Left ventricle myocardium inferior (tissue), 1 donor: Measurements from ENCODE around the gene SMC4. TPM values are rescaled to one million over a fixed set of nuclear protein-coding genes. Genes with fewer than 3 reads are reported as not detected.

ENCODE experiments used
- DNase-seq: peaks from one replicate; pipeline ENCODE4 v3.0.0-alpha.2; 2020
- H3K27ac ChIP-seq: fragments of 200-600 bp; replicated peaks from 2 replicates; pipeline ENCODE4 v1.8.0; 2021
- H3K27me3 ChIP-seq: fragments of 200-600 bp; 2 replicates; pipeline ENCODE4 v1.8.0; 2021; ENCODE audit warnings: low read depth
- H3K36me3 ChIP-seq: fragments of 200-600 bp; 2 replicates; pipeline ENCODE4 v1.8.0; 2021
- H3K4me1 ChIP-seq: fragments of 200-600 bp; 2 replicates; pipeline ENCODE4 v1.8.0; 2021
- H3K4me3 ChIP-seq: fragments of 200-600 bp; 2 replicates; pipeline ENCODE4 v1.8.0; 2021; ENCODE audit warnings: mild to moderate bottlenecking, moderate library complexity
- H3K9me3 ChIP-seq: fragments of 200-600 bp; replicated peaks from 2 replicates; pipeline ENCODE4 v1.8.0; 2021
- CTCF ChIP-seq: fragments of 200-600 bp; IDR thresholded peaks from 2 replicates; pipeline ENCODE4 v1.8.0; 2021; ENCODE audit warnings: antibody characterized with exemption, mild to moderate bottlenecking, borderline replicate concordance
- intact Hi-C: fragments of 100-400 bp; cut with micrococcal nuclease; formaldehyde crosslinking; loops from one replicate; pipeline ENCODE4 v1.11.0; 2022
- total RNA-seq: library from RNA; stranded (reverse); fragmentation: NEBNext Ultra II Directional; extraction: Animal tissue kit (Norgen Biotek cat#: 25700); gene quantifications from one replicate; pipeline ENCODE4 v1.2.1, GENCODE V29; 2021
- donor health status: DM: no; HTN: yes; CAD: no; lungs with severe emphysema.

SMC4 gene
- total RNA-seq, 1 donor from 2014 or later: 18.4 TPM

DNA sequence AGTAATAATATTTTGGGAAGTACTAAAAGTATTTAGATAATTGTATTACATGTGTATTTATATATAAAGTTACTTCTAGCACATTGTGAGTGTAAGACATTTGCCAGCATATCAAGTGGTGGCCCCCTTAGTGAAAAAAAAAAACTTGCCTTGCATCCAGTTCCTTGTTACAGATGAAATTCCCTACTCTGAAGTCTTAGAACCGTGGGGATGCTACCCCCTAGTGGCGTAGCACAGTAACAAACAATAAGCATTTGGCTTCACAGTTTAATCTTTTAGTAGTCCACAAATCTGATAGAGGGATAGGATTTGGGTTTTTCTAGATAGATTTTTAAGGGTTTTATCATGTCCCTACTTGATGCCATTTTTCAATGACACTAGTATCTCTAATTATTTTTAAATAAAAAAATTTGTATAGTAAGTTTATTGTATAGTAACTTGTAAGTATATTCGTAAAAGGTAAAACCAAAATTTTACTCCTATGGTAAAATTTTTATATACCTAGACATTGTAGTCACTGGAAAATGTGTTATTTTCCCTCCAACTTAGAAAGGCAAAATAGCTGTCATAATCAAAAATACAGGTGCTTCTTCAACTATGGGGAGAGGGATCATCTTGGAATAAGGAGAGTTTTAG lies 14.3 kb downstream of the SMC4 start:
- Histone ChIP-seq H3K4me3 (no peak overlapping the region), H3K27ac (no peak overlapping the region), H3K9me3 (no peaks in the 10 kb centered on the region), H3K36me3 (peaks cover 34% of the 10 kb centered on the region), H3K27me3 (no peaks in the 10 kb centered on the region), H3K4me1 (no peaks in the 10 kb centered on the region)
- intact Hi-C loops: loop anchor here (5.0 kb wide), 2 partner anchors 251 to 381 kb away; no protein-coding TSS in a partner anchor
- DNase-seq: no peak
- TF ChIP-seq CTCF: peak; percentile 91

DNA sequence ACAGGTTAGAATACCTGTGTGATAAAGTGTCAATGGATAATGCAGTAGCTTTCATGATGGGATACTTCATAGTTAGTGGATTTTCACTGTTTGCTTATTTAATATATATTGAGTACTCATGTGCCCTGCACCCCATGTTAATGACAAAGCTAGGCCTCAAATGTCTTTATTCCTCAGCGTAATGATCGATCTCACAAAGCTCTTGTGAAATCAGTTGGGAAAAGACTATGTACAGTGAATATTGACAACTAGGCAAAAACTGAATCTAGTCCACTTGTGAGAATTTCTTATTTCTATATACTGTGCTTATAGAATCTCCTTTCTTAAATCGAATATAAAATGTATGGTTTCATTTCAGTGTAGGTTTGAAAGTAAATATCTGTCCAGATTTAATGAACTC lies 17.9 kb downstream of the SMC4 start:
- intact Hi-C loops: no loop called here
- no peak for TF ChIP-seq CTCF
- no peaks in the 10 kb centered on the region for H3K4me1 ChIP-seq
- DNase-seq: no peak
- no peak overlapping the region for H3K4me3 ChIP-seq
- no peaks in the 10 kb centered on the region for H3K9me3 ChIP-seq
- peaks cover 65% of the 10 kb centered on the region for H3K36me3 ChIP-seq
- no peak overlapping the region for H3K27ac ChIP-seq
- no peaks in the 10 kb centered on the region for H3K27me3 ChIP-seq

GRCh38 chr3:160427832-160428424 lies 28.5 kb downstream of the SMC4 start:
- Histone ChIP-seq H3K4me3 (no peak overlapping the region), H3K9me3 (no peaks in the 10 kb centered on the region), H3K36me3 (peaks cover 92% of the 10 kb centered on the region), H3K27ac (no peak overlapping the region), H3K4me1 (no peaks in the 10 kb centered on the region), H3K27me3 (no peaks in the 10 kb centered on the region)
- TF ChIP-seq CTCF: no peak
- intact Hi-C loops: no loop called here
- DNase-seq: no peak

- H3K9me3 ChIP-seq: no peaks in the 10 kb centered on the region
- no peaks in the 10 kb centered on the region for H3K27me3 ChIP-seq
- no peak for DNase-seq
- no peak overlapping the region for H3K4me3 ChIP-seq
- TF ChIP-seq CTCF: no peak
- H3K36me3 ChIP-seq: peaks cover 50% of the 10 kb centered on the region
- intact Hi-C loops: no loop called here
- H3K4me1 ChIP-seq: no peaks in the 10 kb centered on the region
- no peak overlapping the region for H3K27ac ChIP-seq
Observed at GRCh38 chr3:160434071-160434470, 34.6 kb downstream of the SMC4 start.

- Histone ChIP-seq H3K4me3 (no peak overlapping the region), H3K4me1 (no peaks in the 10 kb centered on the region), H3K36me3 (peaks cover 40% of the 10 kb centered on the region), H3K27me3 (no peaks in the 10 kb centered on the region), H3K27ac (no peak overlapping the region), H3K9me3 (no peaks in the 10 kb centered on the region)
- no peak for DNase-seq
- intact Hi-C loops: no loop called here
- TF ChIP-seq CTCF: no peak
Observed at GRCh38 chr3:160435095-160435494, 35.6 kb downstream of the SMC4 start.
